Left renal pelvis (tissue), 4 donors: ENCODE results near the gene GYS1. TPM values are rescaled to one million over a fixed set of nuclear protein-coding genes. Genes with fewer than 3 reads are reported as not detected.
"Not testable (repeated sequence)": the region's sequence is repeated elsewhere in the genome, so short reads cannot be mapped to it uniquely, and the experiment has no call there.

Source experiments
- DNase-seq, 4 donors: peaks; one replicate each; pipeline ENCODE4 v3.0.0-alpha.2; 2013; ENCODE audit warnings: low read depth in 4 of 4, low spot score in 3 of 4
- polyA plus RNA-seq, 4 donors: library from polyadenylated mRNA; unstranded; fragments of 120-200 nt; gene quantifications; one replicate each; pipeline ENCODE4 v1.2.1, GENCODE V29; 2013; ENCODE audit not compliant: insufficient read length in 4 of 4

Gene GYS1
- polyA plus RNA-seq, 4 donors, result 24.0 to 50.7 (median 39.6) TPM

- DNase-seq, result no peak
Measured at GRCh38 chr19:48947258-48947542, 45.9 kb downstream of the GYS1 start.

- DNase-seq, result no peak
Measured at GRCh38 chr19:48946463-48947257, 46.4 kb downstream of the GYS1 start.

- no peak for DNase-seq
Measured at GRCh38 chr19:48945817-48946216, 47.3 kb downstream of the GYS1 start.

- no peak for DNase-seq
Measured at GRCh38 chr19:48945415-48945814, 47.7 kb downstream of the GYS1 start.

GRCh38 chr19:48943081-48943480, 50.0 kb downstream of the GYS1 start:
- DNase-seq, result no peak

- no peak for DNase-seq
Measured at GRCh38 chr19:48940902-48941301, 52.2 kb downstream of the GYS1 start.

- DNase-seq, result no peak
Measured at GRCh38 chr19:48938256-48938655, 54.9 kb downstream of the GYS1 start.

GRCh38 chr19:48935864-48936263, 57.2 kb downstream of the GYS1 start:
- DNase-seq, result no peak

GRCh38 chr19:48934837-48935236, 58.3 kb downstream of the GYS1 start:
- DNase-seq, result no peak

- DNase-seq, result peak; percentile 56 to 73 (median 63)
Measured at GRCh38 chr19:48933382-48933932, 59.7 kb downstream of the GYS1 start, which contains the start of gene DHDH. Gene DHDH (plus strand): TSS chr19:48933699. CDS start chr19:48933722, 23 bp downstream.

- DNase-seq, result no peak
Measured at GRCh38 chr19:48928164-48929025, 64.7 kb downstream of the GYS1 start.

- DNase-seq, result not testable (repeated sequence)
Measured at GRCh38 chr19:48927692-48928091, 65.4 kb downstream of the GYS1 start.

GRCh38 chr19:48926909-48927308, 66.2 kb downstream of the GYS1 start:
- DNase-seq, result no peak

- not testable (repeated sequence) for DNase-seq
Measured at GRCh38 chr19:48925890-48926289, 67.2 kb downstream of the GYS1 start.

- DNase-seq, result no peak
Measured at GRCh38 chr19:48925240-48925843, 67.8 kb downstream of the GYS1 start.

- DNase-seq, result no peak
Measured at GRCh38 chr19:48922548-48923490, 70.3 kb downstream of the GYS1 start.

GRCh38 chr19:48921721-48922500, 71.2 kb downstream of the GYS1 start:
- DNase-seq, result no peak

- DNase-seq, result no peak
Measured at GRCh38 chr19:48920949-48921348, 72.2 kb downstream of the GYS1 start.

- not testable (repeated sequence) for DNase-seq
Measured at GRCh38 chr19:48919271-48919670, 73.8 kb downstream of the GYS1 start.
